ENCODE data around the gene CLEC19A.
"Not testable (repeated sequence)": the region's sequence is repeated elsewhere in the genome, so short reads cannot be mapped to it uniquely, and the experiment has no call there.

The CLEC19A gene

DNA sequence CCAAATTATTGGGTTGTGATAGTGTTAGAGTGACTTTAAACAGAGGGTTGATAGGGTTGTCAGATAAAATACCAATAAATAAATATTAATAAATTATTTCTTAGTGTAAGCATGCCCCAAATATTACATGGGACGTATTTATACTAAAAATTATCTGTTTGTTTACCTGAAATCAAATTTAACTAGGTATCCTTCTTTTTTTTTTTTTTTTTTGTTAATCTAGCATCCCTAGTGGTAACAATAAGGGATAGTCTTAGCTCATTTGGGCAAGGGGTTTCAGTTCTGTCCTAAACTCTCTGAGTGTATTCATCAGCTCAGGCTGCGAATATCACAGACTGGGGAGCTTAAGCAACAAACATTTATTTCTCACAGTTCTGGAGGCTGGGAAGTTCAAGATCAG, 1.3 kb downstream of the CLEC19A start:
- no peak for DNase-seq (ENCODE audit: low spot score)

DNA sequence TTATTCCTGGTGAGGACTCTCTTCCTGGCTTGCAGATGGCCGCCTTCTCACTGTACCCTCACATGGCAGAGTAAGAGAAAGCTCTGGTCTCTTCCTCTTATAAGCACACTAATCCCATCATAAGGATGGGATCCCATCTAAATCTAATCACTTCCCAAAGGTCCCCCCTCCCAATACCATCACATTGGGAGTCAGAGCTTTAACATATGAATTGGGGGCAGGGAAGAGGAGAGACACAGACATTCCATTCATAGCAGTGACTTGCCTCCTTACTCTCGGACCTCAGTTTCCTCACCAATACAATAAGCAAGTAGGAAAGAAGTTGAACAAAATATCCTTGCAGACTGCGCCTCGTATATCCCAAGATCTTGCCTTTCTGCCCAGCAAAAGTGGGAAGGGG, 1.7 kb downstream of the CLEC19A start:
- DNase-seq (ENCODE audit: low spot score) = no peak

DNA sequence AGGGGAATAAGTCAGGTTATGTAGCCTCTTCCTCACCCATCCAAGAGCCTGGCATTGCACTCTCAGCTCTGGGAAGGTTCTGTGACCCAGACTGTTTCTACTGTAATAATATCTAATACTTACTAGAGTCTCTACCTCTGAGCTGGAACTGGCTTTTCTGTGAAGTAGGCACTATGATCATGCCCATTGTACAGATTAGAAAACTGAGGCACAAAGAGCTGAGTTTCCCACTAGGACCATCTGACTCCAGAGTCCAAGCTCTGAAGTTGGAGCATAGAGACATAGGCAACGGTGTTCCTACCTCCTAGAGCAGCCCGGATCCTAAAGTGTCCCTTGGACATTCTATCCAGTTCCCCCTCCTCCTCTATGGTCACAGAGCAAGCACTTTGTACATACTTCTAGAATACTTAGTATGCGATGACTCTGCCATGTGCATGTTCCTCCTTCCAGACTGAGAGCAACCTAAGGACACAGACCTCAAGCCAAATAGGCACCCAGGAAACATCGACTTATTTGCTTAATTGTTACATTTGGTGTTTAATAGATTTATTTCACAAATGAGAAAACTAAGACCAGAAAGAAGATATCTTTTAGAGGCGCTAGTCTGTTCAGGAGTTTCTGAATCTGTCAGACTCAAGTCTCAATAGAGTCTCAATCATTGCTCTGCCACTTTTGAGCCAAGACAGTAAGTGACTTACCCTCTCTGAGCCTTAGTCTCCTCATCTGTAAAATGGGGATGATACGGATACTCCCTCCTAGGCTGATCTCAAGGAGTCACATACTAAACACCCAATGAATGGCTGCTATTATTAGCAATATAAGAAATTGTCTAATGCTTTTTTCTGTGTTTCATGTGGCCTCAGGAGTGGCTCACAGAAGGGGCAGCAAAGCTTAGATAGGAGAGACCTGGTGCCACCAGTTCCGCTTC, 3.6 kb downstream of the CLEC19A start:
- DNase-seq (ENCODE audit: low spot score) = no peak

DNA sequence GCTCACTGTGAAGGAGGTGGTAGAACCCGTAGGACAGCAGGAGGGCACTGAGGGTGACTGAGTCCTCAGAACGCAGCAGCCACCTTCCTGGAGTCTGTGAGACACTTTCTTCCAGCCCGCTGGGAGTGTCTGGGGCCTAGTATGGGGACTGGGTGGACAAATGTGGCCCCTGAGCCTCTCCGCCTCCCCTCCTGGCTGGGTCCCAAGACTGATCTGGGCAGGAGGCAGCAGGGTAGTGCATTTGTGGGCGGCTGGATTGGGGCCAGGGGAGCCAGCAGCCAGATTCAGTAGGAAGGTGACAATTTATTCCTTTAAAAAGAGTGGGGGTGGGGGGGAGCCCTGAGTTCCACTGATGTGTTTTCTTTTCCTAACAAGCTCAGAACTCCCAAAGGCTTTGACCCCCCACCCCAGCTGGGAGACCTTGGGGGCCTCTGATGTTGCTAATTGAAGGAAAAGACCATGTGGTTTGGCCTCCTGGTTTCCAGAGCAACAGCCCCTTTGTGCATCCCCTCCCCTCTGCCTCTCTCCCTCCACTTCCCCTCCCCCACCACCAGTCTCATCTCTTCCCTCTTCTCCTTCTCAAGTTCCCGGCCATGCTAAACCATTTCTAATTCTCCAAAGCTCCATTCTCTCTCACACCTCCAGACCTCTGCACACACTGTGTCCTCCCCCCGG, 4.4 kb downstream of the CLEC19A start:
- DNase-seq (ENCODE audit: low spot score) = no peak

DNA sequence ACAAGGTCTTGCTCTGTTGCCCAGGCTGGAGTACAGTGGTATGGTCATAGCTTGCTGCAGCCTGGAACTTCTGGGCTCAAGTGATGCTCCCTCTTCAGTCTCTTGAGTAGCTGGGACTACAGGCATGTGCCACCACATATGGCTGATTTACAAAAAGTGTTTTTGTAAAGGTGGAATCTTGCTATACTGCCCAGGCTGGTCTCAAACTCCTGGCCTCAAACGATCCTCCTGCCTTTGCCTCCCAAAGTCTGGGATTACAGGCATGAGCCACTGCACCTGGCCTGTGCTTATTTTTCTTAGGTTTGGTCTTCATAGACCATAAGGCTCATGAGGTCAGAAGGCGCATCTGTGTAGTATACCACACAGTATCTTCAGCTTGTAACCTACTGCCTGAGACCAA, 5.3 kb downstream of the CLEC19A start:
- no peak for DNase-seq (ENCODE audit: low spot score)

DNA sequence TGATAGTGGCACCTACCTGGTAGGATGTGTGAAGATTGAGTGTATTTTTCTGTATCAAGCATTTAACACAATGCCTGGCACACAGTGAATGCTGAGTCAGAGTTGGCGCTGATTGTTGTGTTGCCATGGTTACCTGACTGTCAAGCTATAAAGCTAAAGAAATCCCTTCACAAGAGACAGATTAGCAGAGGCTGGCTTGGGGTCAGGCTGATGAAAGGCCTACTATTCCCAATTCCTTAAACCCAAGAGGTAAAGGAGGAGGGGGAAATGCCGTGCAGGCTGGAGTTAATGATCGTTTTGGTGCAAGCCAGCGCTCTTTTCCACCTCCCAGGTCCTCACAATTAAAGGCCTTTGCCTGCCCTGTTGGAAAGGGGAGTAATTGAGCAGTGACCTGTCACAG, 5.9 kb downstream of the CLEC19A start:
- DNase-seq (ENCODE audit: low spot score) = no peak

DNA sequence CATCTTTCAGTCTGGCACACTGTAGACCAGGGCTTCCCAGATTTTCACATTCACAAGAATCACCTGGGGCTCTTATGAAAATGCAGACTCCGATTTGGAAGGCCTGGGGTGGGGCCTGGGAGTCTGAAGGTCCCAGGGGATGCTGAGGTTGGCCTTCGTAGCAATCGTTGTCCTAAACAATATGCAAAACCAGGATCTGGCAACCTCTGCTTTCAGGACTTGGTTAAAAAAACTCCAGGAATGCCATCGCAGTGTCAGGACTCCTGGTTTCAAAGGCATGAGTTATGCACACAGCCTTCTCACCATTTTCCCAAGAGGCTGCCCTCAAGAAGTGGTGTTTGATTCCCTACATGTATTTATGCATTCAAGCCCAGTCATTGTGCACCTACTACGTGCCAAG, 6.7 kb downstream of the CLEC19A start:
- DNase-seq (ENCODE audit: low spot score) = no peak

DNA sequence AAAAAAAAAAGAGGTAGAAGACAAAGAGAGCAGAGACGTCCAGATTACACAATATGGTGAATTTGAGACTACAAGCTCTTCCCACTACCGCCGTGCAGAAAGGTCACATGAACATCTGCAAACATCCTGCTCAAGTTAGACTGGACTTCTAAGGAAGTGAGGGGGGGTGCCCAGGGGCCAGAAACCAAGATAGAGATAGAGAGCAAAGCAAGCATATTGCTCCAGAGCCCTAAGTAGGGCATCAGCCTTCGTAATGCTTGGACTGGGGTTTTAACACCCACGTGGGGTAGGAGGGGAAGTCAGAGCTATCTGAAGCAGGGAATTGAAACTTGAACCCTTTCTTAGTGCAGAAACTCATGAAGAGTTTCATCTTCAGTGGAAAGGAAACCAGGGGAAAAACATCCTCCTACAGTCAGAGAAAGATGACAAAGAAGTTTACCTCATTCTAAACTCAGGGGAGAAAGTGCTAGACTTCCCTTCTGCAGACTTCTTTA, 8.7 kb downstream of the CLEC19A start:
- DNase-seq (ENCODE audit: low spot score) = peak; percentile 38

DNA sequence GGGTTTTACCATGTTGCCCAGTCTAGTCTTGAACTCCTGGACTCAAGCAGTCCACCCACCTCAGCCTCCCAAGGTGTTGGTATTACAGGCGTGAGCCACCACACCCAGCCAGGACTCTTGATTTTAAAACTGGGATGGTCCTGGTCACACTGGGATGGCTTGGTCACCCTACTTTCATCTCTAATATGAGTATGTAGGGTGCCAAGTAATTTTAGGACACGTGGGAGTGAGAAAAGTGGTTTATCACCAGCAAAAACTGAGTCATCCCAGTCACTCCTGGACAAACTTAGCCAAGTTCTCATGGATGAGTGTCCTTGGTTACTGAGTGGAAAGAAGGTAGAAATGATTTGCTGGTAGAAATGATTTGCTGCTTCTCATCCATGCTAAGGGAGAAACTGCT, 9.9 kb downstream of the CLEC19A start:
- no peak for DNase-seq (ENCODE audit: low spot score)

DNA sequence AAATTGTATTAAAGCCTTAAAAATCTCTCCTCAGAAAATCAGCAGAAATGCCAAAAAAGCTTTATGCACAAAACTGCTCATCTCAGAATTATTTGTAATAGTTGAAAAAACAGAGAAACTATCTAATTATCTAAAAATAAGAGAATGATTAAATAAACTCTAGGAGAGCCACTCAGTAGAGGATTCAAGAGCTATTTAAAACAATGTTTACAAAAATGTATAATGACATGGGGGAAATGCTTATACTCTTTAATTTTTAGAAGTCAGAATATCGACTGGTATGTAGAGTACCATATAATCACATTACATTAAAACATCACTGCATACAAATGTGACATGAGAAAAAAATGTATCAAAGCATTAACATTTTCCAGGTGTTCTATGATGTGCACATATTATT, 11.9 kb downstream of the CLEC19A start:
- DNase-seq (ENCODE audit: low spot score) = no peak

DNA sequence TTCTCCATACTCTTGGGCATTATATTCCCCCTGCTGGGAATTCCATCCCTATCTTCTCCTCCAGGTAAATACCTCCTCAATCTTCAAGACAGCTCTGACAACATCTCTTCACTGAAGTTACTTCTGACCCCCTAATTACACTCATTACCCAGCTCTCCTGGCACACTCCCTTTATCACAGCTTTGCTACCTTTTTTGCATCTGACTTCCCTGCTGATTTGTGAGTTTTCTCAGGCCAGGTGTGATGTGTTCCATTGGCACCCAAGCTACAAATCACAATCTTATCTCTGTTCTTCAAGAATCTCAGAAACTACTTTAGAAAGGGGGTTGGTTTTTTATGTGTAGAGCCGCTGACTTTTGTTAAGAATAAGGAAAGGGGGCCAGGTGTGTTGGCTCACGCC, 14.0 kb downstream of the CLEC19A start:
- DNase-seq (ENCODE audit: low spot score) = no peak

DNA sequence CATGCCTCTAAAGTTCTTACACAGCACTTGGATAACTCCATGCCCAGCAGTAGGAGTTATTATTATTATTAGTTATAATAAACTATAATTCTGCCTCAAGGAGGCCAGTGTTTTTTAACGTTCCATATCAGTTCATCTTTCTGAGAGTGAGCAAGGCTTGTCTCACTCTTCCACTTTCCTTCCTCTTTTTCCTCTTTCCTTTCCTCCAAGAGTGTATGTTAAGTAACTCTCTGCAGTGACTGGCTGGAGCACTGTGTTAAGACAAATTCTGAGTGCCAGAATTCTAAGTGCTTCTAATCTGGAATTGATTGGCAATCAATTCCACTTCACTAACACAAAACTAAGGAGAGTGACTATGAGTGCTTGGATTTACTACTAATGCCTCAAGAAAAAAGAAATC, 16.4 kb downstream of the CLEC19A start:
- DNase-seq (ENCODE audit: low spot score) = no peak

DNA sequence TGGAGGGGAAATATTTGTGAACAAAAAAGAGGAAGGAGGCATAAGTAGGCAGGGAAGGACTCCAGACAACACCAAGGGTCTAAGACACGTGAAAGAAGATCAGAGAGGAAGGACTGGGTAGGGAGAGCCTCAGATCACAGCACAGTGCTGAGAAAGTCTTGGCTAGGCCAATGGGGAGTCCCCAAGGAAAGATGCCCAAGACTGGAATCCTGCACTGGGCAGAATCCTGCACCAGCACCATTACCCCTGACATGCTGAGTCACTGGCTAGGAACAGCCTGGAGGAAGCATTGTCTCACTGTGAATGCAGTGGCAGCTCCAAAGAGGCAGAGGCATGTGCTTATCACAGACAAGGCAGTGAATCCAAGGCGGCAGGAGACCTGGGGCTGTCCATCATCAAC, 19.2 kb downstream of the CLEC19A start:
- DNase-seq (ENCODE audit: low spot score) = no peak

DNA sequence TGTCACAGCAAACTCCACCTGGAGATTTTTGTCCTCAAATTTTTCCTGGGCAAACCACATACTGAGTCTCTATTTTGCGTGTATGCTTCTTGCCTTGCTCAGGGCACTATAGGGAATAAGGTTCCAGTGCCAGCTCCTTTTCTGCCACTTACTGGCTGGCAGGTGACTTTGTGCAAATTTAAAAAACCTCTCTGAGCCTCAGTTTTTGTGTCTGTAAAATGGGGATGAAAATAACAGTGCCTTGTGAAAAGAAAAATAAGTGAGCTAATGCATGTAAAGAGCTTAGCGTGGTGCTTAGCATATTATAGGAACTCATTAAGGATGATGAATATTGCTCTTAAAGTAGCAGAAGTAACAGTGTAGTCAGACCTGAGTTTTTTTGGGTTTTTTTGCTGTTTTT, 19.9 kb downstream of the CLEC19A start:
- no peak for DNase-seq (ENCODE audit: low spot score)

DNA sequence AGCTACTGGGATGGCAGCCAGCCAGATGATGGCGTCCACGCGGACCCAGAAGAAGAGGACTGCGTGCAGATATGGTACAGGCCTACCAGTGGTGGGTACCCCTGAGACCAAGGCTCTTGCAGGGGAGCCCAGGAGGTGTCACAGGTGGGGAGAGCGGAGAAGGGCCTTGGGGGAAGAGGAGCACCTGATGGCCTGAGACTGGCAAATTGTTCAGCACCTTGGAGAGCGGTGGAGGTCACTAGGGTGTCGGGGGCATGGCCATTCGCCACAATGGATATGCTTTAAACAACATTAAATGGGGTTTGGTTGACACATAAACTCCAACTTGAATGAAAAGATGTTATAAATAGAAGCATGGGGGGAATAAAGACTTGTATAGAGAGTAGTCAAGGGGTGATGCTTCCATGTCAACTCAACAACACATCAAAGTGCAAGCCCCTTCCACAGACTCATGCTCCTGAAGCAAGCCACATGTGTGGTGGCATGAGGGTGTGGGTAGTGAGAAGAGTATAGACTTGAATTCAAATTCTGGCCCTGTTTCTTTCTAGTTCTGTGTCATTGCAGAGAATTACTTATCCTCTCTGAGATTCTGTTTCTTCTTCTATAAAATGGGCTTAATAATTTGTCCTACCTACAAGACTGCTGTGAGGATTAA, 22.2 kb downstream of the CLEC19A start:
- DNase-seq (ENCODE audit: low spot score) = no peak

DNA sequence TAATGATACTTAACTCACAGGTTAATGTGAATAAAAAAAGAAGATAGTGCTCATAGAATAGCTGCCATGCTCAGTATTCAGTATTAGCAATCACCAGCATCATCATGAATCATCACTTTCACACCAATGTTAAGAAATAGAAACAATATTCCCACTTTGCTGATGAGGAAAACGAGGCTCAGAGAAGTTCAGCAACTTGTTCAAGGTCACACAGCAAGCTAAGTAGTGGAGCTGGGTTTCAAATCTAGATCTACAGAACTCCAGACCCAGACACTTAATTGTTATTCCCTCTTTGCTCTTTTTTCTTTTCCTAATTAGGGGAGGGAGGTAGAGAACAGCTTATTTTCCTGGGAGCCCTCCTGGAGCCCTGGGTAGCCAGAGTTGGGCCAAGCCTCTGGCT, 22.9 kb downstream of the CLEC19A start:
- no peak for DNase-seq (ENCODE audit: low spot score)

DNA sequence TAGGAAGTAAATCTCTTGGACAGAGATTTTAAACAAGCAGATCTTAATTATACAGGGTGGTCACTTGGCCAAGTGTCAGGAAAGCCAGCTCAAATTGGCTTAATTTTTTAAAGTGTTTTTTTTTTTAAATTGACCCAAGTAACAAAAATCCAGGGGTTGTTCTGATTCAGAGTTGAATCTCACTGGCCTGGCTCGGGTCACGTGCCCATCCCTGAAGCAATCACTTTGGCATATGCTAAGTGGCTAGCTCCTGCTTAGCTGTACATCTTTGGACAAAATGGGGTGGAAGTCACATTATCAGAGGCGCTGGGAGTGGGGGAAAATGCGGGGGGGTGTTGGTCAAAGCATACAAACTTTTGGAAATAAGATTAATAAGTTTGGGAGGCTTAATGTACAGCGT, 23.6 kb downstream of the CLEC19A start:
- no peak for DNase-seq (ENCODE audit: low spot score)

DNA sequence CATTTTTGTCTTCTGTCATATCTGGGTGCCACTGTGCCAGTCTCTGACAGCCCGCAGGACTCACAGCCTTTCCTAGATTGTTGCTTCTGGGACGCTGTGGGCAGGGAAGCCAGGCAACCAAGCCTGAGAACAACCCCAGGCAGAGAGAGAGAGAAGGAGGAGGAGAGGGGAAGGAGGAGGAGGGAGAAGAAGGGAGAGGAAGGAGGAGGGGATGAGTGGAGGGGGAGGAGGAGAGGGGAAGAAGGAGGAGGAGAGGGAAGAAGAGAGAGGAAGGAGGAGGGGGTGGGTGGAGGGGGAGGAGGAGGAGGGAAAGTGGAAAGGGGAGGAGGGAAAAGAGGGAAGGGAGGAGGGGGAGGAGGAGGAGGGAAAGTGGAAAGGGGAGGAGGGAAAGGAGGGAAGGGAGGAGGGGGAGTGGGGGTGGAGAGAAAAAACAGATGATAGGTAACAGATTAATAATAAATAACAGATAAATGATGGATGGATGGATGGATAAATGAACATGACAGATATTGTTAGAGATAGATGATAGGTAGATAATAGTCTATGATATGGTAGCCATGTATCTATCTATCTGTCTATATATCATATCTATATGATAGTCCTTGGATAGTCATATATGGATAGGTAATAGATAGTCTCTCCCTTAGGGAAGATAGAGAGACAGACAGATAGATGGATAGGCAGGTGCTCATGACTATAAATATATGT, 29.3 kb downstream of the CLEC19A start:
- DNase-seq (ENCODE audit: low spot score) = no peak

DNA sequence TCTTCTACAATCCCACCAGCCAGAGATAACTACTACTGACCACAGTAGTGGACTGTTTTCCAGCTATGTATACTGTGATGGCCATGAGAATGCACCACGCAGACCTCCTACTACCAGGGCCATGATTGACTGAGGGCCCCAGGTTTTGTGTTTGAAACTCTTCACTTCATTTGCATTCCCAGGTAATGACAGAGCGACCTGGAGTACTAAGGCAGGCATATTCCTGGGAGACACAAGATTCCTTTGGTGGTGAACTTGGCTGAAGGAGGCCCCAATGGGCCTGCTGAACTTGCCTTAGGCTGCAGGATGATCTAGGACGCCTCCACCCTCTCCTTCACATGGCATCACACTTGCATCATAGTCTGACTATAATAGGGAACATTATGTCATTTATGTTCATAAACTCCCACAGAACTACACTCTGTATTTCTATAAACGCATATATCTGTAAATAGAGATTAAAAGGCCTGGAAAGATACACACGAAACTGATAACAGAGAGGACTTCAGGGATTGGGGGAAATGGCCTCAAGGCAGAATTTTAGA, 30.4 kb downstream of the CLEC19A start:
- no peak for DNase-seq (ENCODE audit: low spot score)

DNA sequence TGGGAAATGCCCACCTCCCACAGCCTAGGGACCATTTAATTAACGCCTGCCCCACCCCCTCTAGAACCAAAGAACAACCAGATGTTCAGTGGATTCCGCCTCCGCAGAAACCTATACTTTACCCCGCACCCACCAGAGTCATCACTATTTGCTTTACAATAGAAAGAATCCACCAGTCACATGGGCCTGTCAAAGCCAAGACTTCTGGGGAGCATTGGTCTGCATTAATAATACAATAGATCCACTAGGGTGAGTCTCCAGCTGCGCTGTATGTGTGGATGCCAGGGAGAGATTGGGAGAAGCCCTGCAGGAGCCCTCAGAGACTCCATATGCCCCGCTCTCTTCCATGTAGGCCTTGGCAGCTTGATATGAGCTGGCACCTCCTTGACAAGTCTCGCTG, 31.3 kb downstream of the CLEC19A start:
- DNase-seq (ENCODE audit: low spot score) = no peak

DNA sequence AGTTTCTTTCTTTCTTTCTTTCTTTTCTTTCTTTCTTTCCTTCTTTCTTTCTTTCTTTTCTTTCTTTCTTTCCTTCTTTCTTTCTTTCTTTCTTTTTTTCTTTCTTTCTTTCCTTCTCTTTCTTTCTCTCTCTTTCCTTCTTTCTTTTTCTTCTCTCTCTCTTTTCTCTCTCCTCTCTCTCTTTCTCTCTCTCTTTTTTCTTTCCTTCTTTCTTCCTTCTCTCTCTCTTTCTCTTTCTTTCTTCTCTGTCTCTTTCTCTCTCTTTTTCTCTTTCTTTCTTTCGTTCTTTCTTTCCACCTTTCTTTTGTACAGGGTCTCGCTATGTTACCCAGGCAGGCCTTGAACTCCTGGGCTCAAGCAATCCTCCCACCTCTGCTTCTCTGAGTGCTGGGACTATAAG, 35.7 kb downstream of the CLEC19A start:
- not testable (repeated sequence) for DNase-seq (ENCODE audit: low spot score)

DNA sequence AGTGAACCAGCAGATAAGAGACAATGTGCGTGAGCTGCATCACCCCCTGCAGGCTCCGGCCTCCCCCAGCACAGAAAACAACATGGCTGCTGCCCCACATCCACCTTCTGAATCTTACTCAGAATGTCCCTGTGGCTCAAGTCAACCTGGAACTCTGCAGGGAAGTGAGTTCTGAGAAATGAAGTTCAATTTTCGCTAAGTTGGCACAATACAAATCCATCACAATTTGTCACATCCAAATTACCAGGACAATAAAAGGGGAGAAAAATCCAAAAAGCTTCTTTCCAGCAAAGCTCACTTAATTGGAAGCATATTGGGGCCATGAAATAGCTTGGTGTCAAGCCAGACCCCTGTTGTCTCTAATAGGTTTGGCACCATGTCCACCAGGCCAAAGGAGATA, 38.1 kb downstream of the CLEC19A start:
- DNase-seq (ENCODE audit: low spot score) = no peak

All from activated CD4-positive, alpha-beta T cell treated with anti-CD3 and anti-CD28 coated beads, Interleukin-2, Interleukin-4, amounts not matched to agents 100 ng/mL and 50 ng/mL, durations not matched to agents 16 hours and 8 hours (primary cell).